Caki2 (cell line): ENCODE measurements around the gene KRTAP16-1. TPM values are rescaled to one million over a fixed set of nuclear protein-coding genes. Genes with fewer than 3 reads are reported as not detected.

ENCODE experiments used
- DNase-seq: peaks from one replicate; pipeline ENCODE4 v3.0.0-alpha.2; 2015; ENCODE audit warnings: low read depth
- in situ Hi-C: cut with HindIII; loops from 2 replicates; pipeline ENCODE4 v1.10.0; 2016; ENCODE audit warnings: low sequenced_read_pairs, low pct_unique_long_range_greater_than_20kb, mixed read lengths
- total RNA-seq: library from RNA; depleted of rRNA; stranded (reverse); fragments of >200 nt; shearing (Covaris generic); gene quantifications from 2 replicates; pipeline ENCODE4 v1.2.3, GENCODE V29; 2014; ENCODE audit warnings: low replicate concordance

Gene KRTAP16-1
- total RNA-seq, 1 experiment from 2014 or later = not detected

DNA sequence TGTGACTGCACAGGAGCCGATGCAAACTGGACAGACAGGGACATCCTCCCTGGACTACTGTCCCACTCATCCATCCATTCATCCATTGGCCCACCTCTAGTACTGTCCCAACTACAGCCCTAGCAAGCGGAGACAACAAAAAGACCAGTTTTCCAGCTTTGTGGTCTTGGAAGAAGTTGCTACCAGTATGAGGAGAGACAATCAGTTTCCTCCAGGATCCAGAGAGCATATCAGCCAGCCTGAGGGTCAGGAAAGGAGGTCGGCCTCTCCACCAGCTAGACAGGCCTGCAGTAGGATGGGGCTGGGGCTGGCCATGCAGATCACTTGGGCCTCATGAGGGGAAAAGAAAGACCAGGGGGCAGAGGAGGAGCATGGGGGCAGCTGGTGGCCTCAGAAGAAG lies 24.7 kb upstream of the KRTAP16-1 start:
- DNase-seq = no peak
- in situ Hi-C loops = no loop called here

DNA sequence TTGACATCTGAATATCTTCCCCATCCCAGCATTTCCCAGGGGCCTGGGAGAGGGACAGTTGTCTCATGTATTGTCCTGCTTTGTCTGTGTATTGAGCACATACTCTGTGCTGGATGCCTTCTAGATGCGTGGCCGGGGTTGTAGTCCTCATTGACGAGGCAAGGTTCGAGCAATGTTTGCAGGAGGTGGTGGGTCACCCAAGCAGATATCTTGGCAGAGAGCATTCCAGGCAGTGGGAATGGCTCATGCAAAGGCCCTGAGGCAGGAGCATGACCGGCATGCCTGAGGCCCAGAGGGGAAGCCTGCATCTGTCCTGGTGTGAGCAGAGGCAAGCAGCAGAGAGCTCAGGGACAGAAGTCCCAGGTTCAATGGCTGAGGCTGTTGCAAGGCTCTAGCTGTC lies 24.0 kb upstream of the KRTAP16-1 start:
- no peak for DNase-seq
- in situ Hi-C loops = no loop called here

DNA sequence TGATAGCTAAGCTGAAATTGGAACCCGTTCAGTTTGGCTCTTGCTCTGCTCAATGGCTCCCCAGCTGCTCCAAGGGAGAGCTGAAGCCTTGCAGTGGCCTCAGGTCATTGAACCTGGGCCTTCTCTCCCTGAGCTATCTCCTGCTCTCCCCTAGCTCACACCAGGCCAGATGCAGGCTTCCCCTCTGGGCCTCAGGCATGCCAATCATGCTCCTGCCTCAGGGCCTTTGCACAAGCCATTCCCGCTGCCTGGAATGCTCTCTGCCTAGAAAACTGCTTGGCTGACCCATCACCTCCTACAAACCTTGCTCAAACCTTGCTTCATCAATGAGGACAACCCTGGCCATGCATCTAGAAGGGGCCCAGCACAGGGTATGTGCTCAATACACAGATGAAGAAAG lies 23.1 kb upstream of the KRTAP16-1 start:
- in situ Hi-C loops = no loop called here
- DNase-seq = no peak

DNA sequence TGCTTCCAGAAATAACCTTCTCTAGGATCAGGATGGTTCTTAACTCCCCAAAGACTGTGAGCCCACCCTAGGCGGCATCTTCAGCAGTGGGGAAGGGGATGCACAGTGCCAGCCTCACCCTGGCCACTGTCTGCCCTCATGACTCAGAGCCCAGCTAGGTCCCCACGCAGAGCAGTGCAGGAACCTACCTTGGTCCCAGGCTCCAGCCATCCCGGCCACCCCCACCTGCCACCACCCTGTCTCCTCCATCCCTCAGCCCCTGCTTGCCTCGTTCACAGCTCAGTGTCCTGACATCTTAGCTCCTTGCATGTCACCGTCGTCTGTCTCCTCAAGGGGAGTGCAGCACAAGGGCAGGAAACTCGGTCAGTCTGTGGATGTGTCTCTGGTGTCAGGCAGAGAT lies 22.5 kb upstream of the KRTAP16-1 start:
- DNase-seq = no peak
- in situ Hi-C loops = no loop called here

DNA sequence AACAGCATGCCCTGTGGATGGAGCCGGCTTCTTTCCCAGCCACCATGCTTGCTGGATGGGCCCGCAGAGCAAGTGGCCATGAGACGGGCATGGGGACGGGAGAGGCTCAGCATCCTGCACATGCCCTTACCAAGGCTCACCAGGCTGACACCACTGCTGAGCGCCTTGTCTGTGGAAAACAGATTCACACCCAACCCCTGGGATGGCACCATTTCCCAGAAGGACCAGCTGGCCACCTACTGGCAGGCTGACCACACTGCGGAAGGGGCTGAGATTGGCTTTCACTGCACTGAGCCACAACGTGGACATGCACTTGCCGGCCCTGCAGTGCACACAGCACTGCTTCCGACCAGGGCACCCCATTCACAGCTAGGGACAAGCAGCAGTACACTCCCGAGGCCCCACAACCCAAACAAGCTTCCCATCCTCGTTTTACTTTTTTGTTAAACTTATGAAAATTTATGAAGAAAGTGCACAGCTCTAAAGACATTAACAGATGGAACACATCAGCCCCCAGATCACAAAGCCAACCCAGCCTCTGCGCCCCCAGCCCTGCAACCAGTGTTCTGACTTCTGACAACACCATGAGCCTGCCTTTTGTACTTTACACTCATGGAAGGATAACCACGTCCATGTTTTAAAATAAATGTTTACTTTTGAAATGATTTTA lies 20.3 kb upstream of the KRTAP16-1 start:
- peak; percentile 54 for DNase-seq
- in situ Hi-C loops = no loop called here

DNA sequence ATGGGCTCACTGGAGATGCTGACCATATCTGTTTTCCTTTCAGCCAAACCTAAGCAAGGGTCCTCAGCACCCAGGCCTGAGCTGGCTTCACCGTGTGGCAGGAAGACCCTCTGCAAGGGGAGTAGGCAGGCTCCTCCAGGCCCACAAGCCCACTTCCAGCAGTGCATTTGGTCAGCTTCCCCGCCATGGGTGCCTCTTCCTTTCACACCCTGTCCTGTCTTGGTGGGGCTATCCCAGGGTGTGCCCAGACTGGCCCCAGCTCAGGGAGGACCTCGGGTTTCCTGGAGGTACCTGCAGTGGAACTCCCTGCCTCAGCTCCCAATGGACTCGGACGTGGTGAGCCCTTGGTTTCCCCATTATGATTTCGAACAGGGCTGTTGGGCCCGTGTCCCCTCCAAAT lies 19.1 kb upstream of the KRTAP16-1 start:
- DNase-seq = no peak
- in situ Hi-C loops = no loop called here

DNA sequence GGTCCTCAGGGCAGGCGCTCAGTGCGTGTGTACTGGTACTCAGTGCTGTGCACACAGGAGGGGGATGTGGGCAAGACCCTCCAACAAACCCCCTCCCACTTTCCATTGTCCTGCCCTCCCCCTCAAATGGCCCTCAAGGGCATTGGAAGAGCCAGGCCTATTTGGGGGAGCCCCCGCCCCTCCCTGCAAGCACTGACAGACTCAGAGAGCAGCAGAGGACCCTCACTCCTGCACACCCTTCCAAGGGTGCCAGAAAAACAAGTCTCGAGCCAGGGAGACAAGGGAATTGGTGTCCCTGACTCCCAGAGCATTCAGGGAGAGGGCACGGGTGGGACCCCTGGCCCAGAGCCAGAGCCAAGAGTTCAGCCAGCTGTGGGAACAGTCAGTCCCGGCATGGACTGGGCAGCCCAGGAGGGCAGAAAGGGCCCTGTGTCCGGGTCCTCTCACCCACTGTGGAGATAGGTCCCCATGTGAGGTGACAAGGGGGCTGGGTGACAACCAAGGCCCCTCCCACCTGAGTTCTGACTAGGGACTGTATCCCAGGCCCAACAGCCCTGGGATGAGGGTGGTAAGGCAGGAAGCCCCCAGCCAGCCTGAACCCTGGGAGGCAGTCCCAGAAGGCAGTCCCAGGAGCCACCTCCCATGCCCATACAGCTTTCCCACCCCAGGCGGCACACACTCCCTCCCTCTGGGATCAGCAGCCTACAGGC lies 18.5 kb upstream of the KRTAP16-1 start:
- no peak for DNase-seq
- in situ Hi-C loops = no loop called here

DNA sequence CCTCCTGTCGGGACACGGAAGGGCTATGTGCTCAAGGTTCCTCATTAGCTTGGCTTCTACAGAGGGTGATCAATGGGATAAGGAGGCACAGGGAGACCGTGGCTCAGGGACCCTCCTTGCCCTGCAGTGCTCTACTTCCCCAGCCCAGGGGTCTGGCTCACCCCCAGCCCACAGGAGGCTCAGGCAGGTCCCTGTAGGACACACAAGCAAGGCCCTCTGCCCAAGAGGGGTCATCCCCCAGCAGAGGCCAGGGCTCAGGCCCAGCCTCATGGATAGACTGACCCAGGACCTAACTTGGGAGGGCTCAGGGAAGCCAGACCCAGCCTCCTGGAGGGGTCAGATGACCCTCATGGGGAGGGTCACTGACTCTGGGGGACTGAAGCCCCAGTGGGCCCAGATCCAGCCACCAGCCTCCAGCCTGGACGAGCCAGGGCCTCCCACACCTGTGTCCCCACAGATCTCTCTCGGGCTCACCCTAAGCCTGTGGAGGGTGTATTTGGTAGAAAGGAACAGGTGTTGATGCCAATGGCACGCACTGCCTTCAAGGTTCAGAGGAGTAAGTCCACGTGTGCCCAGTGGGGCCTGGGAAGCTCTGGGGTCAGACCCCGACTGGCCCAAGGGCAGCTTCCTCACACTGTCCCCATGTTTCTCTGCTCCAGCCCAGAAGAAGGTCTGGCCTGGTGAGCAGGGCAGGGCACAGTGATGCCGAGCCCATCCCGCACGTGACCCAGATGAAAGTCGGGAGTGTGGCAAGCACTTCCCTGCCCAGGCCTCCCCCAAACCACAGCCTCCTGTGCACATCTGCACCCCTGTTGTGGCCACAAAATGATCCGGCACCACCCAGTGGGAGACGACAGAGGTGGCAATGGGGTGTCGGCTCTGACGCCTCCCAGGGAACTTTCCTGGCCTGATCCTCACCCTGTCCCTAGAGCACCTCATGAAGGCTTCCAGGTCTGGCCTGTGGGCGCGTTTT lies 17.4 kb upstream of the KRTAP16-1 start:
- in situ Hi-C loops = no loop called here

DNA sequence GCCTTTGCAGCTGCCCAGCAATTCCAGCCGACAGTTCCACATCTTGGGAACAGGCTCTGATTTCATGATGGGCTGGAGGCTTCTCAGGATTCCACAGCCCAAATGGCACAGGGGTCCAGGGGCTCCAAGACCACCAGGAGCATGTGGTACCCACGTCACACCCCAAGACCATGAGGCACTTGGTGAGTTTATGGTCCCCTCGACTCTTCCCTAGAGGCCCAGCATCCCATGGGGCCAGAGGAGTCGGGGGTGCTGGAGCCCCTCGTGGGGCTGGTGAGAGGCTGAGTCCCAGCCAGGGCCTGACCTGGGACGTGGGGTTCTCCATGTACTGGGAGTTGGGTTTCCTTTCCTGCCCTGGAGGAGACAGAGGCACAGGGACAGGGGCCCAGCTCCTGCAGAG lies 16.5 kb upstream of the KRTAP16-1 start:
- in situ Hi-C loops = no loop called here

More for the DNA sequence above, 17.4 kb upstream of the KRTAP16-1 start:
- no peak for DNase-seq

DNA sequence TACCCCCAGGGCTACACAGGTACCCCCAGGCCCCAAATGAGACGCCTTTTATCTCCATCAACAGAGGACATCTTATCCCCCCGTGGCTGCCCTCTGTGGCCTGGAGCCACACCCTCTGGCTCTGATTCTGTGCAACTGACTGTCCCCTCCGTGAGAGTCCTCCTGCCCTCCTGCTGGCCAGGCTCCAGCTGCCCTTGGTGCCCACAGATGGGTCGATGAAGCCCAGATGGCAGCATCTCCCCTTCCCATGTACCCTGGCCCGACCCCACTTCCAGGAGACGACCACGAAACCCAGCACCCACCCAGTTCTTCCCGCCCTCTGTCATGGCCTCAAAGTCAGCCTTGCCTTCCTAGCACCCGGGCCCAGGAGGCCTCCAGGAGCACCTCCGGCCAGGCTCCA lies 16.0 kb upstream of the KRTAP16-1 start:
- no peak for DNase-seq
- in situ Hi-C loops = no loop called here

More for the DNA sequence above, 16.5 kb upstream of the KRTAP16-1 start:
- no peak for DNase-seq

DNA sequence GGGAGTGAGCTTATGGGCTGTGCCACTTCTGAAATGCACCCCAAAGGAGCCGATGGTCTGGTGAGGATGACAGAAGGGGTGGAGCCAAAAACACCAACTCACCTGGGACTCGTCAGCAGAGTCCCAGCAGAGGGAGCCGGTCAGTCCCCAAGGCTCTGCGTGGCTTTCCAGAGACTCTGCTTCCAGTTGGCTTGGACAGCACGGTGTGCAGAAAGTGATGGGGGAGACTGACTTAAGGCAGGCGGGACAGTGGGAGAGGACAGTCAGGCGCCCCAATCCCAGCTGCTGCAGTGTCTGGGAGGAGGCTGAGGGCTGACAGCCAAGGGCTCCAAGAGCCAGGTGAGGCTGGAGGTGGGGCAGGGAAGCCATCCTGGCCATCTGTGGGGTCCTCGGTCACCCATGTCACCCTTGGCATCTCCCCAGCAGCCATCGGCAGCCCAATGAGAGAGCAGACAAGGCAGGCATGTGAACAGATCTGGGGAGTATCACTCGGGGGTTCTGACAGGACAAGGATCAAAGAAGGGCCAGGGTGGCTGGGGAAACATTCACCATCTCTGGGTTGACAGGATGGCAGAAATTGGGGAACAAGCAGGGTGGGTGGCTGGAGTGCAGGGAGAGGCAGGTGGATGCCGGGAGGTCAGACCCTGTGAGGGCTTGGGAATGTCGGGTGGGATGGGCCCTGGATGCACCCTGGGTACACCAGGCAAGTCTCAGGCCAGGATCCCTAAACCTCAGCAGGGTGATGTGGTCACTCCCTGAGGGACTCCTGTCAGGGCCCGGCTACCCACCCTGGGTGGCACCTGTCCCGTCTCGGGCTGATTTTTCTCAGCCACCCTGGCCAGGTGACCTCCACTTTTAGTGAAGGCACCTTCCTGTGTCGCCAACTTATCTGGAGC lies 15.3 kb upstream of the KRTAP16-1 start:
- in situ Hi-C loops = no loop called here

DNA sequence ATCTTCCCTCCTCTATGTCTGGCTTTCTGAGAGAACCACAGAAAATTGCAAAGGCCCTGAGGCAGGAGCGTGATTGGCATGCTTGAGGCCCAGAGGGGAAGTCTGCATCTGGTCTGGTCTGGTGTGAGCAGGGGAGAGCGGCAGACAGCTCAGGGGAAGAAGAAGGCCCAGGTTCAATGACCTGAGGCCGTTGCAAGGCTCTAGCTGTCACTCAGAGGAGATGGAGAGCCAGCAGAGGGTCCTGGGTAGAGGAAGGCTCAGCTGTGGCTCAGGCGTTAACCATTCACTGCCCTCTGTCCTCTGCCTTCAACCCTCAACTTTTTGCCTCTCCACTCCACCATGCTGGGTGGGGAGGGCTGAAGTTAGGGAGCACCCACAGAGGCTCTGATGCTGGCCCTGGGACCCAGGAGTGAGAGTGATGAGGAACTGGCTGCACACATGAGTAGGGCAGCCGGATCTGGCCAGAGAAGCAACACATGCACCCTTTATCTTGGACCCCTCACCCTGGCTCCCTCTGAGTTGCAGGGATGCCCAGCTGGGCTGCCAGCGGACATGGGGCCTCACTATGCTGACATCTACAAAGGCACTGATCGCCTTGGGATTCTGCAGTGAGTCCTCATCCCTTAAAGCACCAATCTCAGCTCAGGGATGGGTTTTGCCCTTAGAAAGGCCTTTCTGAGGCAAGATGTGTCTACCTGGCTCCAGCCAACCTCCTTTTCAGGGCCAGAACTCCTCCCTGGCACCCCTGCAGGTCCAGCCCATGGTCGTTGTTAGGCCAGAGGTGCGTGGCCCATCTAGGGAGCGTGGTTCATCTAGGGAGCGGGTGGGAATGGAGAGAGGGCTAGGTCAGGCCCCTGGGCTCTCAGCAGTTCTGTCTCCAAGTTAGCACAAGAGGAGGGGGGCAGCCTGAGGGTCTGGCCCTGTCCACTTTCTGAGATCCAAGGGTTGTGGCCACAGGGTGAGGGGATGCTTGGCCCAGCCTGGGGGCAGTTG lies 14.1 kb upstream of the KRTAP16-1 start:
- in situ Hi-C loops = no loop called here
- no peak for DNase-seq

More for the DNA sequence above, 15.3 kb upstream of the KRTAP16-1 start:
- peak; percentile 31 for DNase-seq

DNA sequence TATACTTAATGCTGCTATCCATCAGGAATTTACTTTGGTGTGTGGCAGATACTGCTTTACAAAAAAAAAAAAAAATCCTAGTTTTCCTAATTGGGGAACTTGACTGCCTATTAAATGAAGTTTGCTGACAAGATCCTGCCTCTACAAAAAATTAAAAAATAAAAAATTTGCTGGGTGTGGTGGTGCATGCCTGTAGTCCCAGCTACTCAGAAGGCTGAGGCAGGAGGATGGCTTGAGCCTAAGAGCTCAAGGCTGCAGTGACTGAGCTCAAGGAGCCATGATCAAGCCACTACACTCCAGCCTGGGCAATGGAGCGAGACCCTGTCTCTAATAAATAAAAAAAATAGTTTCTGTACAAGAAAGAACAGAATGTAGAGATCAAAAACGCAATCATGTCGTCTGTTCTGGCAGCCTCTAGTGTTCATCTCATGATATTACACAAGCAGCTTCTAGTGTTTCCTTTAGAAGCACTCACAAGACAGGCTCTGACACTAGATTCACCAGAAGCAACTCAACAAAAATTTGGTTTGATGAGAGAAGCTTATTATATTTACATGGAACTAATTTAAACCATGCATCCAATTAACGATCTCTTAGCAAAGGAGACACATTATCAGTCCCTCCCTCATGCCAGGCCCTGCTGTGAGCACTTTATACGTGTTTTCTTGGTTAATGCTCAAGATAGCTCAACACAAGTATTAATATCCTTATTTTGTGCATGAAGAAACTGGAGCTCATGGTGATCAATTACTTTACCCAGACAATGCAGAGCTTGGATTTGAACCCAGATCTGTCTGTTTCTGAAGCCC lies 13.2 kb upstream of the KRTAP16-1 start:
- DNase-seq = peak; percentile 70
- in situ Hi-C loops = no loop called here

DNA sequence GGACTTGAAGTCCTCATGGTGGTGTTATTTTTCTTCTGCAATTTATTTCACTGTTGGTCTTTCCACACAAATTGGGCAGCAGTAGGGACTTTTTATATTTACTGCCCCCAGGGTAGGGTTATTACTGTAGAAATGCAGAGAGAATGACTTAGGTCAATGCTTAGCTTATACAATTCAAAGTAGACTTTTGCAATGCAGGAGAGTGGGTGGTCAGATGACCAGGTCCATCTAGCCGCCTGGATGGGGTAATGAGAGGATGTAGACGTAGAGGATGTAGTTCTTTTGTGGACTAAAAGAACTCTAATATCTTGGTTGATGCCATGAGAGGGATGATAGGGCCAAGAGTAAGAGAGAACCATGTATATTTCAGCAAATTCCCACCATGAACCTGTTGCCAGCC lies 9.1 kb upstream of the KRTAP16-1 start:
- in situ Hi-C loops = no loop called here

DNA sequence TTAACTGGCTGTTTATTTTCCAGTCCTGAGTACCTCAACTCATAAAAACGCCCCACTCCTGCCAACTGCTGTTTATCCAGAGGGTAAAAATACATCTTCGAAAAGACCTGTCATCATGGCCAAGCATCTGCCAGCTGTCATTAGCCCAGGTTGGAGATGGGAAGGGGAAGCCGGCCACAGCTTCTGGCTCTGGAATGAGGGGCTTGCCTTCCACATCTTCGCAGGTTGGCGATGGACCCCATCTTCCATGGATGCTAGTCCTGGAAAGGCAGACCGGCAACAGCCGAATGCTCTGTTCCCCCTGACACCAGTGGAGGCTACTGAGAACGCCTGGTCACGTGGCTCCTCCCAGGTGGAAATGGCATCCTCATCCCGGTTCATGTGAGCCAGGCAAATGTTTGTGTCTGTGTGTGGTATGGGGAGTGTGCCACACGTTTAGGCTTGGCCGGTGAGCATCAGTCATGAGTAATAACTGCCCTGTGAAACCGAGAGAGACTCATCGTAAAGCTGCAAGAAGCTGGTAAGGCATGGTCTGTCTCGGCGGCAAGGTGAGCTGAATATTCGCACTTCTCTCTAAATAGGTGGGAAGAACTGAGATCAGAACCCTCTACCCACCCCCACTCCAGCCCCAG lies 6.8 kb upstream of the KRTAP16-1 start:
- DNase-seq = no peak
- in situ Hi-C loops = no loop called here

More for the DNA sequence above, 9.1 kb upstream of the KRTAP16-1 start:
- DNase-seq = no peak
